Prostate gland (tissue), 2 donors: ENCODE measurements around the gene PTPRG.

Source experiments
- POLR2A ChIP-seq: fragments of 450-650 bp; IDR thresholded peaks from one replicate; pipeline ENCODE4 v1.6.1; 2016; ENCODE audit warnings: antibody characterized with exemption, mild to moderate bottlenecking
- TF ChIP-seq, protein P1 (sequence below), 4 experiments: fragments of 200-600 bp in 2 of 4; fragments of 450-650 bp in 2 of 4; sonication (generic) in 2 of 4; IDR thresholded peaks; 1 replicate in 3 of 4; 2 replicates in 1 of 4; pipeline ENCODE4 v1.5.1; 2016 to 2019; ENCODE audit warnings: antibody characterized with exemption in 4 of 4, mild to moderate bottlenecking in 2 of 4, moderate library complexity in 2 of 4

DNA sequence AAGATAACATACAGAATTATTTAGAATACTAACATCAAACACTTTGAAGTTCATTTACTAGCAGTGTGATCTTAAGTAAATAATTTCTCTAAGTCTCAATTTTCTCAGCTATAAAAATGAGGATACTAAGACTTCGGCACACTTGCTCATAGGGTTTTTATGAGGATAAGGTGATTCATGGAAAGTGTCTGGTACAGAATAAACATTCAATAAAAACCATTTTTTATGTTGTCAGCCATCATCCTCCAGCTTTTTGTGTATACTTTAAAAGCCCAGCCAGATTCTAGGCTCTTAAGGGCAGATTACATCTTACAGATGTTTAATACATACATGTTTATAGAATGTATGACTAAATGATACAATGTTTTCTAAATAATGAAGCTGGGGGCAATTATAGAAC, 755.2 kb downstream of the PTPRG start:
- TF ChIP-seq POLR2A: no peak
- TF ChIP-seq, protein P1, sequence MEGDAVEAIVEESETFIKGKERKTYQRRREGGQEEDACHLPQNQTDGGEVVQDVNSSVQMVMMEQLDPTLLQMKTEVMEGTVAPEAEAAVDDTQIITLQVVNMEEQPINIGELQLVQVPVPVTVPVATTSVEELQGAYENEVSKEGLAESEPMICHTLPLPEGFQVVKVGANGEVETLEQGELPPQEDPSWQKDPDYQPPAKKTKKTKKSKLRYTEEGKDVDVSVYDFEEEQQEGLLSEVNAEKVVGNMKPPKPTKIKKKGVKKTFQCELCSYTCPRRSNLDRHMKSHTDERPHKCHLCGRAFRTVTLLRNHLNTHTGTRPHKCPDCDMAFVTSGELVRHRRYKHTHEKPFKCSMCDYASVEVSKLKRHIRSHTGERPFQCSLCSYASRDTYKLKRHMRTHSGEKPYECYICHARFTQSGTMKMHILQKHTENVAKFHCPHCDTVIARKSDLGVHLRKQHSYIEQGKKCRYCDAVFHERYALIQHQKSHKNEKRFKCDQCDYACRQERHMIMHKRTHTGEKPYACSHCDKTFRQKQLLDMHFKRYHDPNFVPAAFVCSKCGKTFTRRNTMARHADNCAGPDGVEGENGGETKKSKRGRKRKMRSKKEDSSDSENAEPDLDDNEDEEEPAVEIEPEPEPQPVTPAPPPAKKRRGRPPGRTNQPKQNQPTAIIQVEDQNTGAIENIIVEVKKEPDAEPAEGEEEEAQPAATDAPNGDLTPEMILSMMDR (IDR thresholded peaks at IDR 0.05): no peak
